ENCODE data around the gene TMEM132C.

The TMEM132C gene

DNA sequence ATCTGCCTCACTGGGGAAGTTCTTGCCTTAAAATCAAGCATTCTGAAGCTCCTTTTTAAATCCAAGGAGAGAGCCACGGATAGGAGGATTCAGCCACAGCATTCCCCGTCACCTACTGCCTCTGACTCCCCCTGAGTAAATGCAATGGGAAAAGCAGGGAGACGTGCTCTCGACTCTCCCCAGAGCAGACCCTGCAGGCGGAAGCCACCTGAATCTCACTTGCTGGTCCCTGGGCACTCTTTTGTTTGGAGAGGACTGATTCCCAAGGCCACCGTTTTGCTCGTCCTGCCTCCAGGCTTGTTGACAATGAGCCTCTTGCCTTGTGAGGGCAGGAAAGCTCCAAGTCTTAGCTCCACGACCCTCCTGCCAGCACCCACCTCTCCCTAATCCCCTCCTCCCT lies 352.3 kb downstream of the TMEM132C start:
- DNase-seq = no peak

DNA sequence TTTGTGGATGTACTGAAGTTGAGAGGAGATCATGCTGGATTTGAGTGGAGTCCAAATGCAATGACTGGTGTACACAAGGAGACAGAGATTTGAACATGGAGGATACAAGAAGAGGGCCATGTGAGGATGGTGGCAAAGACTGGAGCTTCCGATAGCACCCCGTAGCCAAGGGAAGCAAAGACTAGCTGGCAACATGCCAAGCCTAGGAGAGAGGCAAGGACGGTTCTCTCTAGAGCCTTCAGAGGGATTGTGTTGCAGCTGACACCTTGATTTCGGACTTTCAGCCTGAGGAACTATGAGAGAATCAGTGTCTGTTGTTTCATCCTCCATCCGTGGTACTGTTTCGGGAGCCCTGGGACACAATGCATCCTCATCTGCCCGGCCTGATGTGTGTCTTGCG lies 354.3 kb downstream of the TMEM132C start:
- DNase-seq = no peak

DNA sequence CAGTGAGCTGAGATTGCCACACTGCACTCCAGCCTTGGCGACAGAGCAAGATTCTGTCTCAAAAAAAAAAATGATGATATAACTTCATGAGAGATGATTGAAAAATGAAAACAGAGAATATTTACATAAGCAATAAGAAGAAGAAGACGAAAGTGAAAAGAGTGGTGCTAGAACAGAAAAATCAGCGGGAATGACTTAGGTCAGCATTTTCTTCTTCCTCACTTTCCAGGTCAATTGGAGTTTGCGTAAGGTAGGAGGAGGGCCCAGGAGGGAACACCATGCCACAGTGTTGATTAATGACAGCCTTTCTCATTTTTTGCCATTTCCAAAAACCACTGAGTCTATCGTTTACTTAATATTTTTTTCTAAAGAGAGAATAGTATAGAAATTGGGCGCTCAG lies 356.8 kb downstream of the TMEM132C start:
- no peak for DNase-seq

DNA sequence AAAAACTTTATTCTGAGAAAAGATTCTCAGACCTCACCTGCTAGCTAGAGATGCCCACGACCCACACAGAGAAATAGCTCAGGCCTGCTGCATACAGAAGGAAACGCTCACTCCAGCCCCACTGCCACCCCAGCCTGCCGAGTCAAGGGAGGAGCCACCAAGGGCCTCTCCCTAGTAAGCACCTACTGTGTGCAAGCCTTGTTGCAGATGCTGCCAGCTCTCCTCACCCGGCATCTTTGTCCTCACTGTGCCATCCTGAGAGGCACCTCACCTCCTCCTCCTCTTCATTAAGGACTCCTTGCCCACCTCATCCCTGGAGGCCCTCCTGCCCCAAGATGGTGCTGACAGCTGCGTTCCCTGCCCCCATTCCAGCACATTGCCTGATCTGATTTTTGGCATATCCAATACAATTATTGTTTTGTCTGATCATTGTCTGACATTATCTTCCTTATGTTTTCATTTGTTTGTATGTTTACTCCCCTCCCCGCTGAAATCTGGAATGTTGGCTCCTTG lies 359.9 kb downstream of the TMEM132C start:
- DNase-seq = no peak

DNA sequence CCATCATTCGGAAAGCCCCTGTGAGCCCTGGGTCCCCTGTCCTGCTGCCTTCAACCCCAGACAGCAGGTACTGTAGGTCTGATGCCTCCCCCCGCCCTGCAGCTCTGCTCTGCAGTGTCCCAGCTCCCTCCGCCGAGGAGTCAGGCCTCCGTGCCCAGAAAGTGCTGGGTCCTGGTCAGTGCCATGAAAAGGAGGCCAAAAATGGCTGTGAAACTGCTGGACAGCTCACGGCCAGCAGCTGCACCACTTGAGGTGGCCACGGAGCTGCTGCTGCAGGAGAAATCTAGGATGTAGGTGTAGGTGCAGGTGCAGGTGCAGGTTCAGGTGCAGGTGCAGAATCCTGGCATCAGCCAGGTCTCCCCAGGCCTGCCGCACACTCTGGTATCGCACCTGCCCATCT lies 360.7 kb downstream of the TMEM132C start:
- no peak for DNase-seq

DNA sequence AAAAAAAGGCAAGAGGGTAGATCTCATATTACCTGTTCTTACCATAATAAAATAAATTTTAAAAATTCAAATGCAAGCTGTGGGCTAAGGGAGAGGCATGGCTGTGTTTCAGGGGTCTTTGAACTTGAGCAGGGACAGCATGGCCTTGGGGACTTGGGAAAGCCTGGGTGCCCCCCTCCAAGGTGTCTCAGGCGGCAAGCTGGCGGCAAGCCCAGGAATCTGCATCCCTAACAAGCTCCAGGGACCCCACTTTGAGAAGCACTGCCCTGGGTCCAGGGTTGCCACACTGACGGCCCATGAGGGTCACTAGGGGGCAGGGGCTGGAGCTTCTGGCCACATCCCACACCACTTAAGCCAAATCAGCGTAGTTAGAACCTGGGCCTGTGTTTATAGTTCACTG lies 363.0 kb downstream of the TMEM132C start:
- DNase-seq = no peak

DNA sequence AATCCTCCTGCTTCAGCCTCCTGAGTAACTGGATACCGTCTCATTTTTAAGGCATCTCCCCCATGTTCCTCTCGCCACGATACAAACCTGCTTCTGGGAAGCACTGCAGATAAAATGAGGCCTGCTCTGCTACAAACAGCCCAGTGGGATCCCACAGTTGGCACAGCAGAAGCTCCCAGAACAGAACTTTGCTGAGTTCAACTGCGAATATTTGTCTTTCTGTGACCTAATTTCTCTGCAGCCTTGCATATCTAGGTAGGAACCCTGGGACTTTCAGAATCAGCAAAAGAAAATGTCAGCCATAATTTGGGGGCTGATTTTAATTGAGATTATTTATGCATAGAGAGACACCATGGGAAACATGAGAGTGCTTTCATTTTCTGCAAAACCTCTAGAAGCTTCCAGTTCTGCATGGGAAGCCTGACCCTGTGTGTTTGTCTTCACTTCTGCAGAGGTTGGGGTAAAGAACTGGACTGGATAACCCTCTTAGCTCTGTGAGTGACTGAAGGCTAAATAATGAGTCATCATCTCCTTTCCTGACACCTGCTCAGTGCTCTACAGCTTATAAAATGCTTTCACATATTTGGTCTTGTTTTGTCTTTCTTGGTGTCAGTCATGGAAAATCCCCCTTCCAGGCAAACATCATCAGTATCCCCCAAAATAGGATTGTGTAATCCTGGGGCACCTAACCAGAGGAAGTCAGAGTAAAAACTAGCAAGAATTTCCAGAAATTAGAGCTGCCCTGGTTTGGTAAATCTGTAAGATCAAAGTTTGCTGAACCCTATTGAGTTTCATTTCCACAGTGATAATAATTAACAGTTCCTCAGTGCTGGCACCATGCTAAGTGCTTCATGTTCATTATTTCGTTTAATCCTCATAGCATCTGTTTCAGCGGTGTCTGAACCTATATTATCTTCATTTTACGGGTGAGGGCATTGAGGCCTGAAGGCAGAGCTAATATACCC lies 371.0 kb downstream of the TMEM132C start:
- no peak for DNase-seq

DNA sequence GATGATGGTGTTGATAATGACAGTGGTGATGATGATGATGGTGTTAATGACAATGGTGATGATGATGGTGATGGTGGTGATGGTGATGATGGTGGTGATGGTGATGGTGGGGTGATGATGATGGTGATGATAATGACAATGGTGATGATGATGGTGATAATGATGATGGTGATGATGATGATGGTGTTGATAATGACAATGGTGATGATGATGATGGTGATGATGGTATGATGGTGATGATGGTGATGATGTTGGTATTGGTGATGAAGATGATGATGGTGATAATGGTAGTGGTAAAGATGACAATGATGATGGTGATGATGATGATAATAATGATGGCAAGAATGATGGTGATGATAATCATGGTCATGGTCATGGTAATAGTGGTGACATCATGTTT lies 372.1 kb downstream of the TMEM132C start:
- no peak for DNase-seq

DNA sequence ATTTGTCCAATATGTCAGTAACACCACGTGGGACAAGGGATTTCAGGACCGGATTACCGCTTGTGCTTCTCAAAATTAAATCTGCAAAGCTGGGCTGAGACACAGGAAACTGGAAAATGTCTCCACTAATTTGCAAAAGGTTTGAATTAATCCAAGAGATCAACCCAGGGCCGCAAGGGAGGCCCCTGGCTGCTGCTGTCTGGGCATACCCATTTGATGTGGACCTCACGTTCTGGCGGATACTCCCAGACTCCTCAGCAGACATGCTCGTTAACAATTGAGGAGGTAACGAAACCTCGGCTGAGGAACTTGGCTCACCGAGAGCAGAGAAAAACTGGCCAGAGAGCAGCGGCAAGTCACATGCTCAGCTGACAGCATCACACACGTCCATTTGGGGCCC lies 376.2 kb downstream of the TMEM132C start:
- no peak for DNase-seq

DNA sequence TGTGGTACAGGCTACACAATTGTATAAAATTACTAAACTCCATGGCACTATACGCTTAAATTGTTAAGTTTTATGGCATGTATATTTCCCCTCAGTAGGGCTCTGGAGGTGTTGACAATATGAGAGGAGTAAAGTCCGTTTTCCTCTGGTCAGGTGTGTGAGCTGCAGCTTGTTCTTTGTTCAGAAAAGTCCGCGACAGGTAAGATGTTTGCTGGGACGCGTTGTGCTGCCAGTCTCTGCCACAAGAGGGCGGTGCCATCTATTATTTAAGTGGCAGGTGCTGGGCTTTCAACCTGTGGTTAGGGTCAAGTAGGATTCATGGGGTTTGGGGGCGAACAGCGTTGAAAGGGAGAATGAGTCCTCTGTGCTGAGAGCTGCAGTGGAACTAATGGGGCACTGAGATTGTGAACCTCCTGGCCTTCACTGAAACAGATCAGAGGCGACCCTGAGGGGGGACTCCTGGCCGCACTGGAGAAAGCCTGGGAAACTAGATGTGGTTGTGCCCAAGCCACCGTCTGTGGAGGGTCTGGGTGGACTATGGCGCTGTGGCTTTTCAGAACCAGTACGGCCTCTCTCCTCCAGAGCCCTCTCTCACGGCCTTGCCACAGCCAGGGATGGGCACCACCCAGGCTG lies 377.8 kb downstream of the TMEM132C start:
- DNase-seq = no peak

DNA sequence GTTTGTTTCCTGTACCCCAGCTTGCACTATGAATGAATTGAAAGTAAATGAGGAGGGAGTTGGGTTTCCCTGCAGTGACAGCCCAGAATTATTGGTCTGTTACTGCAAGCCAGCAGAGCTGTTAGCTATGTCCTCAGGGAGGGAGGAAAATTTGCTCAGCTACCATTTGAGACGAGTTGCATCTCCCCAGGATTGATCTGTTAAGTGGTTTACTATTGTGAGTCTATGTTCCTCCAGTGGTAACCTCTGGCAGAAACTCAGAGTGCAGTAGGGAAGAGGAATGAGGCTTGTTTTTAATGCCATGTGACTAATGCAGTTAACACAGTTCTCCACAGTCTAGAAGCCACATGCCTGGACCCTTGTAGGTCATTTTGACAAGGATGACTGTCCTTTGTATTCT lies 382.9 kb downstream of the TMEM132C start:
- DNase-seq = no peak

DNA sequence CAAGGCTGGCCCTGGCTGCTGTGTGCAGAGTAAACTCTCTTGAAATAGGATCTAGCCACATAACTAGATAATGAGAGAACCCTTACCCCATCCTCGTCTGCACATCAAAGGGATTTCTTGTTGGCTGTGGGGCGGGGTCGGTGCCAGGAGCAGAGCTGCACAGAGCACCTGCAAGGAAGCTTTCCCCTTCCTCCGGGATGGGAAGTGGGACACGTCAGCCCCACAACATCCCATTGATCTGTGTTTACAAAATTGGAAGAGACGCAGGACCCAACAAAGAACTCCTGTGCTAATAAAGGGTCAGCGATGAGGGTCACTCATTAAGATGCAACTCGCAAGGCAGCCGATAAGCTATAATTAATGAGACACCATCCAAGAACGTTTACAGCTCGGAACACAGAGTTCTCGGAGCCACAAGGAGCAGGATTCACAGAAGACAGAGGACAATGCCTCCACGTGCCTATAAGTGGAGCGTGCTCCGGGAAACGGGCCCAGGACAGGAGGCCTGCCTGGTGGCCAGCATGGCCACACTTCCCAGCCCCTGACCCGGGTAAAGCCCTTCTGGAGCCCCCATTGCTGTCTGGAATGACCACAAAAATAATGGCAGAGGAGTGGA lies 385.3 kb downstream of the TMEM132C start:
- no peak for DNase-seq

DNA sequence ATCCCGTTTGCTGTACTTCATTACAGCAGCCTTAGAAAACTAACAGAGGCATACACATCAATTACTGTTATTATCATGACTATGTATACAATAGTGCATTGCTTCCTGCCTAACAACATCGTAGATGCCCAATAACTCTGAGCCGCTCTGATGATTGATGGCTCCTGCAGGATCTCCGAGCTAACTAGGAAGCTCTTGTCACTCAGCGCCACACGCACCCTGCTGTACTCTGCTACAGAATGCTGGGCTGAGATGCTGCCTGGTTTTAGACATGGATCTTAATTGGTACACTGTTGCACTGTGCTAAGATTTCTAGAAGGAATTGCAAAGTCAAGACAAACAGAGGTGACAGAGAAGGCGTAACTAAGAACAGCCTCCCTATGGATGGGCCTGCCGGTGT lies 387.5 kb downstream of the TMEM132C start:
- DNase-seq = no peak

DNA sequence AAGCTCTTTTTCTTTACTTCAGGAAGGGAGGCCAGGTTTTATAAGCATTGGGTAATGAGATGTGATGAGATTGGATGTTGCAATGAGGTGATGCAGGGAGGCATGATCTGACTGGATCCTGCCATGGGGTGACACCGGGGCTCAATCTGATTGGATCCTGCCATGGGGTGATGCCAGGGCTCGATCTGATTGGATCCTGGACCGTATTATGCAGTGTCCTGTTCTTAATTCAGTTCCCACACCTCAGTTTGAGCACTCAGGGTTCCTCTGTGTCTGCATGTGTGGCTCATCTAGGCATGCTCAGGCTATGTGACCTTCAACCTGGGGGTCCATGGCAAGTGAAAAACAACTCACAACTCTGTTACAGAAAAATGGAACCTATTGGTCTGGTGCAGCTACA lies 390.4 kb downstream of the TMEM132C start:
- no peak for DNase-seq

DNA sequence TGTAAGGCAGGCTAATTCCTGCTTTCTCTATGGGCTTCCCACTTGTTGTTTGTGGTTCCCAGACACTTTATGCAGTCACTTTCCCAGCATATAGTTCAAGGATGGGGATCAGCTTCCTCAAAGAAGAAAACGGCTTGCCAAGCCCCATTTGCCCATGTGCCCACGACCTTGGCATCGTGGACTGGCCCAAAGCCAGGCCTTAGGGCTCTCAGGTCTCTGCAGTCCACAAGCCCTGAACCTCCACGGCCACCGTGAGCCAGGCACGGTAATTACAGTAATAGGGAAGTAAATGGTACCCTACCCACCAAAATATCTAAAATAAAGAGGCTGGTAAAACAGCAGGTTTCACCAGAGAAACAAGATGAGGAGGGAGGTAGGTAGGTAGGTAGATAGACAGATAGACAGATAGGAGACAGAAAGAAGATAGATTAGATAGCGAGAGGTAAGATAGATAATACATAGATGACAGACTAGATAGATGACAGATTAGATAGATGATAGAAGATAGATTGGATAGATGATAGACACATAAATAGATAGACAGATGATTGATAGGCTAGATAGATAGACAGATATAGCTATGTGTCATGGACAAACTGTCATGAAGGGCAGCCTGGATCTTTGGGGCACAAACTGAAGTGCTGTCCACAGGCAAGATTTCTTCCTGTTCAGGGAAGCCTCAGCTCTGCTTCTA lies 393.7 kb downstream of the TMEM132C start:
- no peak for DNase-seq

DNA sequence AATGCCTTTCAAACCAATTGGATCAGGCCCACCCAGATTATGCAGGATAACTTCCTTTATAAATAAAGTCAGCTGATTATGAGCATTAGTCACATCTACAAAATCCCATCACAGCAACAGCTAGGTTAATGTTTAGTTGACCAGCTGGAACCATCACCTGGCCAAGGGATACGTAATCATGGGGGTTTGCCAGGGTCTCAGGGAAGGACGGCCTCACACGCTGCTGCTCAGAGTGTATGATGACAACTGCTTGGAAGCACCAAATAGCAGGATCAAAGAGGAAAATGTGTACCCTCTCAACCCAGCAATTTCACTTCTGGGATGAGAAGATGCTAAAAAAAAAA lies 394.2 kb downstream of the TMEM132C start:
- no peak for DNase-seq

DNA sequence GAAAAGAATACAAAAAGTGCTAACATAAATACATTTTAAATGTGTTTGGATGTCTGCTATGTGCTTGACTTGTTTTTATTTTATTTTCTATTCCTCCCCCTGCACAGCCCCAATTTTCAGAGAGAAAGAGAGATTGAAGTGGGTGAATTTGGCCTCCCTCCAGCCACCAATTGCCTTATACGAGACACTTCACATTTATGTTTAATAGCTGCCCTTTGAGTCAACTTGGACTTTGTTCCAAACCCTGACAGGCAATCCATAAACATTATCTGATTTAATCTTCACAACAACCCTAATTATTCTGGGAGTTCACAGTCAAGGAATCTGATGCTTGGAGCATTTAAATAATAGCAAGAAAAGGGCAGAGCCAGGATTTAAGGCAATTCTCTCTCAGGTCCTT lies 395.1 kb downstream of the TMEM132C start:
- DNase-seq = no peak

DNA sequence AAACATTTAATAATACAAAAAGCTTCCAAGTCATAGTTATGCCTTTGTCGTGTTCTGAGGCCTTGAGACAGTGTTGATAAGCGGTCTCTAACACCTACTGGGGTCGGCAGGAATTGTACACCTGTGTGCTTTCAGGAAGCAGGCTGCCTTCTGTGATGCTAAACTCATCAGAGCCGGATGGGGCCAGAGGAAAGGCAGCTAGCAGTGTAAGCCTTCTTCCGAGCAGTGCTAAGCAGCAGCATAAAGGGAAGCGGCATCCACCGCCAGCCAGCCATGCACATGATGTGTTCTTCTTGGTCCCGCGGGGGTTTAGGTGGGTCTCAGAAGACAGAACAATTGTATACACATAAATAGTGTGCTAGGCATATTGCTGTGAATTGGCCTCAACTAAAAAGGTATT lies 397.5 kb downstream of the TMEM132C start:
- no peak for DNase-seq

DNA sequence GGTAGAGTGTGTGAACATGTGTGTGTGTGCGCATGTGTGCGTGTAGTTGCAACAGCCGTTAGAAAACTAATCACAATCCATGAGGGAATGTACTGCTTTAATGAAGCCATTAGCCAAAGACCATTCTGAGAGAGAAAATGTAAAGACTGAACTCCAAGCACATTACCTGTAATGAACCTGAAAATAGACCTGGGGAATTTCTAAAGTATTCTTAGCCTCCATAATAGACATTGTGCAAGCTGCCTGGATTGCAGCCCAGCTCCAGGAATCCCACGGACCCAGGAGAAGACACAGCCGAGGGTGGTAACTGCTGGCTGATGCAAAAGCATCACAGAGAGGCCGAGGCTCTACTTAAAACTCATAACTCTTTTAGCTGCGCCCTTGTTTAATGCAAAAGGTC lies 400.2 kb downstream of the TMEM132C start:
- no peak for DNase-seq

DNA sequence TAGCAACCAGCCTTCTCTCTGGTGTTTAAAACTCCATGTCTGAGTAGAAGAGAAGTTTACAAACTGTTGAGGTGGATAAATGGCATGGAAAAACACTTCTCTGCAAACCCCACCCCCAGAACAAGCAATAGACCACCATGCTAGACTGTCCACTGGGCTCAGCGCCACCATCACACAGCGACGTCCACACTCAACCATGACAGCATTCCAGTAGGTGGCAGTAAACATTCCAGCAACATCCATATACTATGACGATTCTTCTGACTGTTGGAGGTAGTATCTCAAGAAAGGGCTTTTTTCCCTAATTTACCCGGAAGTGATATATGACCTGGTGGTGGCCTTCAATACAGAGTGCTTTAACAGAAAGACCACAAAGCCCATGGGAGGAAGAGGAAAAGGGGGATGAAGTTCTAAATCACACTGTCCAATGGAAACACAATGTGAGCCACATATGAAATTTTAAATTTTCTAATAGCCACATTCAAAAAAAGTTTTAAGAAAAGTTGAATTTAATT lies 404.6 kb downstream of the TMEM132C start:
- no peak for DNase-seq

DNA sequence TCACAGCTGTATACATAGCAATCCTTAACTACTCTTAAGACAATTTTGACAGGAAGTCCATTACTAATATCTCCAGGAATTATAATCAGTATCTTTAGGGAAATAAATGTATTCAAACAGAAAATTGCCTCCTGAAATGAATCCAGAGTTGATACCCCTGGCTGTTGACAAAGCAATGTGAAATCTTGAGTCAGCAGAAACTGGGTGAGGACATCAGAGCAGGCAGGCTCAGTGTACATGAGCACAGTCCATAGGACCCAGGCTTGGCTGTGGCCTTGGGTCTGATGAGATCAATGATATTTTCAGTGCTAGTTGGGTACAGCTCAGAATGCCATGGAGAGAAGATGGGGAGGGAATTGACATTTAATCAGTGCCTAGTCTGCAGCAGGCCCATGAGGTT lies 405.5 kb downstream of the TMEM132C start:
- DNase-seq = no peak

DNA sequence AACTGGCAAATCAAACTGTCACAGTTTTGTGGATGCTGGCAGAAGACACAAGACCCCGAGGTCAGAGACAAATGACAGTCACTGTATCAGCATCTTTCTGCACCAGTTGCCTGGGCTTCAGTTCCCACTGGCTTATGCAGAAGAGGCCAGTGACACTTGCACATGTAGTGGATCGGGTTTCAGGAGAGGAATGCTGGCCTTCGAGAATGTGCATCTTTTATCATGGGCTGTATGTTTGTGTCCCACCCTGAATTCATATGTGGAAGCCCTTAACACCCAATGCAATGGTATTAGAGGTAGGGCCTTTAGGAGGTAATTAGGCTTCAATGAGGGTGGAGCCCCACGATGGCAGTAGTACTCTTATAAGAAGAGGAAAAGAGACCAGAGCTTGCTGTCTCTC lies 405.9 kb downstream of the TMEM132C start:
- DNase-seq = no peak

DNA sequence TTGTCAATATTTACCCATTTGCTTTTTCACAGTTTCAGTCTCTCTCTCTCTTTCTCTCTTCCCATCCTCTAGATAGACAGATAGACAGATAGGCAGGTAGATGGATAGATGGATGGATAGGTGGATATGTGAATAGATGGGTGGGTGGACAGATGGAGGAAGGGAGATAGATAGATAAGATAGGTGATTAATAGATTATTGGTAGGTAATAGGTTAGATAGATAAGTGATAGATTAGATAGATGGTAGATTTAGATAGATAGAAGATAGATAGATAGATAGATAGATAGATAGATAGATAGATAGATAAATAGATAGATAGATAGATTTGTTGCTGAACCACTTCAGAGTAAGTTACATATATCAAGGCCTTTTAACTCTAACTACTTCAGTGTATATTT lies 408.6 kb downstream of the TMEM132C start:
- DNase-seq = no peak
